ENCODE data around the gene MYBBP1A.

MYBBP1A gene

GRCh38 chr17:4503283-4504025 lies 51.7 kb downstream of the MYBBP1A start:
- DNase-seq (ENCODE audit: low read depth, low spot score), result peak; percentile 61

DNA sequence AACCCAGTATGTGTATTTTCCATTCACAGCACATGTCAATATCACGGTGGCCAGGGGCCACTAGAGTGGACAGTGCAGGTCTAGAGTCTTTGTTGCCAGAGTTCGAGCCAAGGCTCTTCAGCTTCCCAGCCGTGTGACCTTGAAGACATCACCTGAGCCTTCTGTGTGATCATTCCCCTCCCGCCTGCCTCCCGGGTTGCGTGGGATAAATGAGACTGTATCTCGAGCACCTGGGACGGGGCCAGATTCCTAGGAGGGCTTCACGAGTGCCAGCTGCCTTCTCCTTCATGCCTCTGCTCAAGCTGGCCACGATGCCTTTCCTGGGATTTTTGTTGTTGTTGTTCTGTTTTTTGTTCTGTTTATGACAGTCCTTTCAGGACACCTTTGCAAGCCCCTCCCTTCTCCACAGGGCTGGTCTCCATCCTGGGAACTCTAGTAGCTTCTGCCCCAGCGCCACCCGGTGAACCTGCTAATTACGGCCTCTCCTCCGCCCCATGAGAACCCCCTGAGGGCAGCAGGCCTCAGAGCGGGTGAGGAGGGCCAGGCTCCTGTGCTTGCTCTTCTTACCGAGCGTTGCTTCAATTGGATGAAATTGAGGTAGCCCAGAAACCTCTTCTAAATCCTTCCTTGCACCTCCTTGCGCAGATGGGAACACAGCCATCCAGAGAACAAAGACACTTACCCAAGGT lies 52.6 kb downstream of the MYBBP1A start:
- DNase-seq (ENCODE audit: low read depth, low spot score), result peak; percentile 85

GRCh38 chr17:4501295-4501949 lies 53.8 kb downstream of the MYBBP1A start:
- no peak for DNase-seq (ENCODE audit: low read depth, low spot score)

DNA sequence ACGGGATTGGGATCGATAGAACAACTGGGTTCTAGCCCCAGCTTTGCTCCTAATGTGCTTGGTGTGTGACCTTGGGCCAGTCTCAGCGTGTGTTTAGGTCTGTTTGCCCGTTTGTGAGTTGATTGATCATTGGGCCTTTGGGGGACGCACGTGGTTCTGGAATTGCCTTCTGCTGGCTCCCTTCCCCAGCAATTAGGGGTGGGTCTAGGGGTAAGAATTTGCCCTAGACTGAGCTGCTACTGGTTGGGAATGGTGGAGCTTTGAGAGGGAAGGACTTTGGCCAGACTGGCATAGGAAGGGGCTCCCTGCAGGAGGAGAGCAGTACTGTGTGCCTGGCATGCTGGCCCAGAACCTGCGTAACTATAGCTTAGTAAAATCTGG lies 55.0 kb downstream of the MYBBP1A start:
- peak; percentile 30 for DNase-seq (ENCODE audit: low read depth, low spot score)

- DNase-seq (ENCODE audit: low read depth, low spot score), result peak; percentile 48
These were observed 55.6 kb downstream of the MYBBP1A start for GRCh38 chr17:4499431-4500190.

- DNase-seq (ENCODE audit: low read depth, low spot score), result peak; percentile 40
These were observed 56.5 kb downstream of the MYBBP1A start, which contains the start of gene SPNS2 for GRCh38 chr17:4498461-4499397. Gene SPNS2, plus strand, starts transcription at chr17:4498881. Its CDS starts 167 bp downstream, at chr17:4499048.

- no peak for DNase-seq (ENCODE audit: low read depth, low spot score)
These were observed 57.9 kb downstream of the MYBBP1A start for GRCh38 chr17:4497101-4497824.

- DNase-seq (ENCODE audit: low read depth, low spot score), result peak; percentile 94
These were observed 62.2 kb downstream of the MYBBP1A start for GRCh38 chr17:4492721-4493561.

DNA sequence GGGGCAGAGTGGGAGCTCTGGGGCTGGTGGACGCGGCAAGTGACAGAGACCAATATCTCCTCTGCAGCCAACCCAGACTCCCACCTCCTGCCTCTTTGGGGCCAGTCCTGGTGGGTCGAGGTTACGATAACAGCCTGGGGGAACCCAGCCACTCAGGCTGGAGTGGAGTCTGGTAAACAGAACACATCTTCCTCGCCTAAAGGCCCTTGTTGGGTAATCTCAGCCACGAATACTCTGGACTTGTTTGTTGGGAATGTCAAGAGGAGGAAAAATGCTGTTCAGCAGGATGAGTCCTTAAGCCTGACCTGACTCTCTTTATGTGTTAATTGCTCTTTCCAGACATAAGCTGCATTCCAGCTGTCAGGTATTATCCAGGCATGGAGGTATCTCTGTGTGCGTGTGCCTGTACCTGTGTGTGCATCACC lies 64.5 kb downstream of the MYBBP1A start:
- peak; percentile 92 for DNase-seq (ENCODE audit: low read depth, low spot score)

- DNase-seq (ENCODE audit: low read depth, low spot score), result no peak
These were observed 65.0 kb downstream of the MYBBP1A start for GRCh38 chr17:4490109-4490591.

GRCh38 chr17:4488989-4489595 lies 66.1 kb downstream of the MYBBP1A start:
- no peak for DNase-seq (ENCODE audit: low read depth, low spot score)

All from ELF-1 (cell line).